Endothelial cell of umbilical vein (primary cell): ENCODE data around the gene ASGR1. TPM values are rescaled to one million over a fixed set of nuclear protein-coding genes. Genes with fewer than 3 reads are reported as not detected.

Experiments used
- BruUV-seq: library from RNA; stranded (reverse); fragments of 400-500 nt; replicated peaks from 2 replicates; lab custom pipeline; 2021; lab: Mats Ljungman, UMichigan
- CTCF ChIA-PET: fragments of 300-600, 350-600 bp; sonication (Branson Sonifier 250); formaldehyde crosslinking; loops from one replicate; lab custom pipeline; 2021; ENCODE audit warnings: antibody characterized with exemption, inconsistent platforms; lab: Charles Lee
- POLR2A ChIA-PET: fragments of 300-600, 350-600 bp; sonication (Branson Sonifier 250); formaldehyde crosslinking; loops from one replicate; lab custom pipeline; 2021; ENCODE audit warnings: antibody characterized with exemption, inconsistent platforms; lab: Charles Lee
- DNase-seq: peaks from one replicate; pipeline ENCODE4 v3.0.0-alpha.2; 2011; ENCODE audit warnings: low read depth, low spot score
- FAIRE-seq: peaks from 2 replicates; lab custom pipeline; 2011; peaks lifted over from hg19 to GRCh38; lab: Jason Lieb, UNC
- H2AFZ ChIP-seq: 2 replicates; pipeline ENCODE4 v1.6.0; 2012; ENCODE audit warnings: low read depth, low read length, control low read depth, inconsistent platforms
- H3K27ac ChIP-seq: 2 replicates; pipeline ENCODE4 v1.5.1; 2011; ENCODE audit warnings: low read depth, mild to moderate bottlenecking, control low read depth, low read length, moderate library complexity; ENCODE audit not compliant: insufficient read depth
- H3K27me3 ChIP-seq, 2 experiments: 2 replicates each; pipeline versions ENCODE4 v1.6.0 to v1.6.1; 2011; ENCODE audit warnings: low read length in 2 of 2, mixed read lengths in 1 of 2; ENCODE audit not compliant: control insufficient read depth in 2 of 2, insufficient read depth in 2 of 2
- H3K36me3 ChIP-seq, 2 experiments: 2 replicates in 1 of 2; 3 replicates in 1 of 2; pipeline ENCODE4 v1.5.1; 2011; ENCODE audit warnings: low read length in 2 of 2, mild to moderate bottlenecking in 1 of 2, moderate library complexity in 1 of 2; ENCODE audit not compliant: control insufficient read depth in 2 of 2, insufficient read depth in 2 of 2; ENCODE audit errors: extremely low read depth in 1 of 2
- H3K4me1 ChIP-seq: 3 replicates; pipeline ENCODE4 v1.5.1; 2011; ENCODE audit warnings: mild to moderate bottlenecking, low read length; ENCODE audit not compliant: control insufficient read depth, insufficient read depth; ENCODE audit errors: extremely low read depth
- H3K4me2 ChIP-seq: 2 replicates; pipeline ENCODE4 v1.6.1; 2011; ENCODE audit warnings: low read length, control low read depth, mixed read lengths; ENCODE audit not compliant: insufficient read depth
- H3K4me3 ChIP-seq, 3 experiments: fragments of 200-600 bp in 1 of 3; sonication (generic), shearing (Covaris generic) in 1 of 3; replicated peaks in 1 of 3; 2 replicates each; pipeline ENCODE4 v1.5.1; 2011 to 2016; ENCODE audit warnings: control low read depth in 3 of 3, low read length in 3 of 3, mild to moderate bottlenecking in 2 of 3, inconsistent platforms in 1 of 3, low read depth in 1 of 3, moderate library complexity in 1 of 3; ENCODE audit not compliant: insufficient read depth in 1 of 3
- H3K79me2 ChIP-seq: 2 replicates; pipeline ENCODE4 v1.6.0; 2012; ENCODE audit warnings: low read length, inconsistent platforms; ENCODE audit not compliant: control insufficient read depth, insufficient read depth
- H3K9ac ChIP-seq: replicated peaks from 2 replicates; pipeline ENCODE3; 2011; ENCODE audit warnings: low read length, control low read depth; ENCODE audit not compliant: insufficient read depth; ENCODE audit errors: extremely low read depth
- H3K9me1 ChIP-seq: replicated peaks from 3 replicates; pipeline ENCODE4 v1.6.0; 2011; ENCODE audit warnings: mild to moderate bottlenecking, low read length; ENCODE audit not compliant: control insufficient read depth, insufficient read depth; ENCODE audit errors: extremely low read depth
- H3K9me3 ChIP-seq: replicated peaks from 2 replicates; pipeline ENCODE4 v1.5.1; 2012; ENCODE audit warnings: low read length, inconsistent platforms; ENCODE audit not compliant: control insufficient read depth, insufficient read depth
- H4K20me1 ChIP-seq: replicated peaks from 2 replicates; pipeline ENCODE3; 2011; ENCODE audit warnings: mild to moderate bottlenecking, low read length; ENCODE audit not compliant: control insufficient read depth, insufficient read depth; ENCODE audit errors: extremely low read depth
- FOS ChIP-seq: IDR thresholded peaks from 2 replicates; pipeline ENCODE4 v1.6.1; 2011; ENCODE audit warnings: mild to moderate bottlenecking, low read length, moderate library complexity, borderline replicate concordance; ENCODE audit not compliant: insufficient read depth
- GATA2 ChIP-seq: IDR thresholded peaks from 2 replicates; pipeline ENCODE4 v1.7.0; 2011; ENCODE audit warnings: low read depth, mild to moderate bottlenecking, moderate library complexity, mixed read lengths, low read length; ENCODE audit not compliant: insufficient read length, insufficient read depth
- MYC ChIP-seq: IDR thresholded peaks from one replicate; pipeline ENCODE4 v1.6.1; 2011; ENCODE audit warnings: mild to moderate bottlenecking, low read depth, low read length
- POLR2A ChIP-seq: IDR thresholded peaks from 2 replicates; pipeline ENCODE4 v1.6.1; 2012; ENCODE audit warnings: low read depth, mild to moderate bottlenecking, control low read depth, low read length
- POLR2AphosphoS5 ChIP-seq: IDR thresholded peaks from 2 replicates; pipeline ENCODE4 v1.6.1; 2012; ENCODE audit warnings: low read depth, mild to moderate bottlenecking, control low read depth, low read length, moderate library complexity; ENCODE audit not compliant: insufficient read depth
- dilution Hi-C: fragments of 300-500 bp; cut with MboI; formaldehyde crosslinking; loops from one replicate; pipeline ENCODE4 v1.15.0; 2019; ENCODE audit warnings: low sequenced_read_pairs; ENCODE audit not compliant: extremely low pct_ligation_motif_present
- intact Hi-C: fragments of 100-400 bp; cut with micrococcal nuclease; formaldehyde crosslinking; loops from one replicate; pipeline ENCODE4 v1.10.0; 2022
- polyA plus RNA-seq, 4 experiments: library from polyadenylated mRNA; depleted of rRNA in 3 of 4; stranded (reverse) in 3 of 4; unstranded in 1 of 4; fragments of >200 nt; gene quantifications; 2 replicates each; pipeline versions ENCODE4 v1.2.1 to v1.2.3, GENCODE V29; 2011 to 2012; ENCODE audit warnings: missing spikeins in 1 of 4
- total RNA-seq: library from RNA; stranded (reverse); gene quantifications from 2 replicates; pipeline ENCODE4 v1.2.3, GENCODE V29; 2021
- TF ChIP-seq, protein P1 (sequence below): IDR thresholded peaks from 2 replicates; pipeline ENCODE4 v1.6.1; 2011; ENCODE audit not compliant: insufficient read depth, insufficient read length

ASGR1 gene
- total and polyA plus RNA-seq, 2 donors (not counting 3 experiments of a cell fraction or from before 2014, with no cell fraction given): 10.2 to 12.5 TPM

DNA sequence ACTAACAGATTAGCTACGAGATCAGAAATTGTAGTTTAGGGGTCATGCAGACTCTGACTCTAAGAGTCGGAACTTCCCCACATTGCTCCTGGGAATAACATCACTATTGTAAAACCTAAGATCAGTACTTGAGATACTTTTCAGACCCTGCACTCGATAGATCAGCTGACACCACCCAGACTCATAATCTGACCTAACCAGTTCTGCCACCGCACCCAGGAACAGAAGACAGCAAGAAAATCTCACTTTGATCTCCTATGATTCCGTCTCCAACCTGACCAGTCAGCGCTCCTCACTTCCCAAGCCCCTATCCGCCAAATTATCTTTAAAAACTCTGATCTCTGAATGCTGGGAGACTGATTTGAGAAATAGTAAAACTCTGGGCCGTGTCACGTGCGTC is 37.3 kb downstream of the ASGR1 start:
- ChIA-PET POLR2A (no interaction called here), CTCF (interaction anchor here (1.0 to 10.9 kb wide), 7 partner anchors 23 to 231 kb away, joined by 3 to 223 read pairs (median 5); no protein-coding TSS in a partner anchor)
- Histone ChIP-seq H3K9me1 (no peaks in the 10 kb centered on the region), H3K79me2 (no peaks in the 10 kb centered on the region), H2AFZ (no peak overlapping the region), H3K4me3 (no peak overlapping the region), H3K4me2 (no peak overlapping the region), H3K9ac (no peak overlapping the region), H4K20me1 (no peaks in the 10 kb centered on the region), H3K4me1 (peaks cover 4% of the 10 kb centered on the region), H3K36me3 (no peaks in the 10 kb centered on the region), H3K27ac (no peak overlapping the region), H3K9me3 (no peaks in the 10 kb centered on the region), H3K27me3 (peaks cover 0 to 6% of the 10 kb centered on the region in 2 experiments)
- intact Hi-C loops: no loop called here
- dilution Hi-C loops: no loop called here
- FAIRE-seq (no peak), DNase-seq (no peak)
- TF ChIP-seq POLR2AphosphoS5 (no peak), MYC (no peak), POLR2A (no peak)
- no TSS peak for BruUV-seq

DNA sequence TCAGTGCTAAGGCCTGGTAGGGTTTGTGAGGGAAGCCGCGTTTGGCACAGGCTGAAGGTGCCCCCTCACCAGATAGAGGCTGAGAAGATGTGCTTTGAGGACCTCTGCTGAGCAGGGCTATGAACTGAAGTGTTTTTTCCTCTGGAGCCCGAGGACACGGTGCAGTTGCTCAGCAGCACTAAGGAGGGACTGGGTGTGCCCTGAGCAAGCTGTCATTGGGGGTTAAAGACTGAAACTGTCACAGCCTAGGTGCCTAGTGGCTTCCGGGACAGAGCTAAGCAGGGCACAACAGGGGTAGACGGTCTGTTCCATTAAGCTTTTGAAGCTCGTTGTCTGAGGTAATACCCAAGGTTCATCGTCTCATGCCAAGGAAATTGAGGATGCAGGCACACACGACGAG is 39.8 kb downstream of the ASGR1 start:
- DNase-seq (no peak), FAIRE-seq (no peak)
- Histone ChIP-seq H3K4me3 (no peak overlapping the region), H3K79me2 (no peaks in the 10 kb centered on the region), H3K27me3 (peaks cover 0 to 4% of the 10 kb centered on the region in 2 experiments), H2AFZ (peak overlapping the region; percentile 38), H3K4me1 (peaks cover 4% of the 10 kb centered on the region), H3K9me1 (no peaks in the 10 kb centered on the region), H4K20me1 (no peaks in the 10 kb centered on the region), H3K9me3 (no peaks in the 10 kb centered on the region), H3K36me3 (no peaks in the 10 kb centered on the region), H3K27ac (no peak overlapping the region), H3K9ac (no peak overlapping the region), H3K4me2 (no peak overlapping the region)
- intact Hi-C loops (loop anchor here (5.0 kb wide), 2 partner anchors 158 to 227 kb away; no protein-coding TSS in a partner anchor), dilution Hi-C loops (no loop called here)
- TF ChIP-seq, protein P1, sequence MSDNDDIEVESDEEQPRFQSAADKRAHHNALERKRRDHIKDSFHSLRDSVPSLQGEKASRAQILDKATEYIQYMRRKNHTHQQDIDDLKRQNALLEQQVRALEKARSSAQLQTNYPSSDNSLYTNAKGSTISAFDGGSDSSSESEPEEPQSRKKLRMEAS: no peak
- no peak for TF ChIP-seq FOS
- no peak for TF ChIP-seq POLR2AphosphoS5
- no peak for TF ChIP-seq GATA2
- no peak for TF ChIP-seq MYC
- CTCF ChIA-PET: interaction anchor here (0.9 to 10.9 kb wide), 6 partner anchors 18 to 228 kb away, joined by 3 to 223 read pairs (median 5); no protein-coding TSS in a partner anchor
- no TSS peak for BruUV-seq
- POLR2A ChIA-PET: no interaction called here
